Measurements from ENCODE around the gene ABCD2.

ABCD2 gene

DNA sequence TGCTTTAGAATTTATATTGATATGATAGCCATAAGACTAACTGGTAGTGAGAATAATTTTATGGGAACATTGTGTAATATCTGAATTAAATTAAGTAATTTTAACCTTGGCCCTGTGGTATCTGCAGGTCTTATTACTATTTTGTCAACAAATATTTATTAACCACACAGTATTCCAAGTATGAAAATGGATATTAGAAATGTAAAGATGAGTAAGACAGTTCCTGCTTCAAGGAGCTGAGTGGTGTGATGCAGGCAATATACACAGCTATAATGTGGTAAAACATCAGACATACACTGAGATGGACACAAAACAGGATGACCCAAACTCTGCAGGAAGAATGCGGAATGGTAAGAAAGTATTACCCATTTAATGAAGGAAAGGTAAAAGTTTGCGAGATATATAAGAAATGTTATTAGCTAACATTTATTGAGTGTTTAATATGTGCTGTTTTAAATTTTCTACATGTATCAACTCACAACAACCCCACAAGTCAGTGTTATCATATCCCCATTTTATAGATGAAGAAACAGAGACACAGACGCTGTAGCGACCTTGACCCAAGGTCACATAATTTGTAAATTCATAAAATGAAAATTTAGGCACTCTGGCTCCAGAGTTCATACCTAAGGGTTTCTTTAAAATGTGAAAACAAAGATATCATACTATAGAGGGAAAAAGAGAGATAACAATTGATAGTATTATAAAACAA lies 12.7 kb downstream of the ABCD2 start:
- no peaks in the 10 kb centered on the region for H3K9me2 ChIP-seq (ENCODE audit: low read depth, low read length)
- H3K4me1 ChIP-seq (ENCODE audit: insufficient read depth, low read length, severe bottlenecking), result no peaks in the 10 kb centered on the region
- no peak overlapping the region for H3K4me3 ChIP-seq (ENCODE audit: low read depth, low read length, poor library complexity, severe bottlenecking)
- H3K9ac ChIP-seq (ENCODE audit: low read length), result no peak overlapping the region
- no peak overlapping the region for H2AFZ ChIP-seq (ENCODE audit: low read length)
- H3F3A ChIP-seq (ENCODE audit: insufficient read depth, low read length), result no peaks in the 10 kb centered on the region
- no peaks in the 10 kb centered on the region for H3K36me3 ChIP-seq (ENCODE audit: insufficient read depth, low read length)
- H3K79me2 ChIP-seq (ENCODE audit: insufficient read depth, low read length), result no peaks in the 10 kb centered on the region
- H4K20me1 ChIP-seq (ENCODE audit: insufficient read depth, low read length), result no peaks in the 10 kb centered on the region
- H3K27ac ChIP-seq (ENCODE audit: low read depth, low read length, poor library complexity, severe bottlenecking), result no peak overlapping the region
- H3K27me3 ChIP-seq (ENCODE audit: insufficient read depth, low read length), result no peaks in the 10 kb centered on the region
- no peak for TF ChIP-seq EZH2 (IDR thresholded peaks at IDR 0.05; ENCODE audit: borderline replicate concordance, low read length)
- TF ChIP-seq, protein P1, sequence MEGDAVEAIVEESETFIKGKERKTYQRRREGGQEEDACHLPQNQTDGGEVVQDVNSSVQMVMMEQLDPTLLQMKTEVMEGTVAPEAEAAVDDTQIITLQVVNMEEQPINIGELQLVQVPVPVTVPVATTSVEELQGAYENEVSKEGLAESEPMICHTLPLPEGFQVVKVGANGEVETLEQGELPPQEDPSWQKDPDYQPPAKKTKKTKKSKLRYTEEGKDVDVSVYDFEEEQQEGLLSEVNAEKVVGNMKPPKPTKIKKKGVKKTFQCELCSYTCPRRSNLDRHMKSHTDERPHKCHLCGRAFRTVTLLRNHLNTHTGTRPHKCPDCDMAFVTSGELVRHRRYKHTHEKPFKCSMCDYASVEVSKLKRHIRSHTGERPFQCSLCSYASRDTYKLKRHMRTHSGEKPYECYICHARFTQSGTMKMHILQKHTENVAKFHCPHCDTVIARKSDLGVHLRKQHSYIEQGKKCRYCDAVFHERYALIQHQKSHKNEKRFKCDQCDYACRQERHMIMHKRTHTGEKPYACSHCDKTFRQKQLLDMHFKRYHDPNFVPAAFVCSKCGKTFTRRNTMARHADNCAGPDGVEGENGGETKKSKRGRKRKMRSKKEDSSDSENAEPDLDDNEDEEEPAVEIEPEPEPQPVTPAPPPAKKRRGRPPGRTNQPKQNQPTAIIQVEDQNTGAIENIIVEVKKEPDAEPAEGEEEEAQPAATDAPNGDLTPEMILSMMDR (IDR thresholded peaks at IDR 0.05; ENCODE audit: low read length), result no peak
- no peak overlapping the region for H3K4me2 ChIP-seq (ENCODE audit: low read length)
- no peaks in the 10 kb centered on the region for H3K9me3 ChIP-seq (ENCODE audit: low read length)

DNA sequence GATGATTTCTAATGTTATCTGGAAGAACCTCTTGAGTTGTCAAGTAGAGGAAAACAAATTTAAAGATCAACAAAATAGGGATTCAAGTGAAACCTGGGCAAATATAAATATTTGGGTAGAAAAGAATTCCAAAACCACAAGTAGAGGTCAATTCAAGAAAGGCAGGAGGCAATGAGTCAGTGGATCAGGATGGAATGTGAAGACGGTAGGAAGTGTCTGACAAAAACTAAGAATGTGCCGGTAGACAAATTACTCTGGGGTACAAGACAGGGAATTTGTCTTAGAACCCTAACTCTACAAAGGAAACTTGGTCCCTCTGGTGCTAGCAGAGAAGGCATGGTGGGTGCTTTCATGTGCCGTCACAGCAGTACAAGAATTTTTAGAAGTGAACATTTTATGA lies 13.6 kb downstream of the ABCD2 start:
- no peaks in the 10 kb centered on the region for H3K36me3 ChIP-seq (ENCODE audit: insufficient read depth, low read length)
- no peaks in the 10 kb centered on the region for H3K9me3 ChIP-seq (ENCODE audit: low read length)
- H3K4me3 ChIP-seq (ENCODE audit: low read depth, low read length, poor library complexity, severe bottlenecking), result no peak overlapping the region
- no peak overlapping the region for H3K4me2 ChIP-seq (ENCODE audit: low read length)
- H3K79me2 ChIP-seq (ENCODE audit: insufficient read depth, low read length), result no peaks in the 10 kb centered on the region
- no peaks in the 10 kb centered on the region for H4K20me1 ChIP-seq (ENCODE audit: insufficient read depth, low read length)
- H3K9me2 ChIP-seq (ENCODE audit: low read depth, low read length), result no peaks in the 10 kb centered on the region
- no peak overlapping the region for H3K9ac ChIP-seq (ENCODE audit: low read length)
- H2AFZ ChIP-seq (ENCODE audit: low read length), result no peak overlapping the region
- TF ChIP-seq EZH2 (IDR thresholded peaks at IDR 0.05; ENCODE audit: borderline replicate concordance, low read length), result no peak
- TF ChIP-seq, protein P1 (IDR thresholded peaks at IDR 0.05; ENCODE audit: low read length), result no peak
- no peaks in the 10 kb centered on the region for H3K4me1 ChIP-seq (ENCODE audit: insufficient read depth, low read length, severe bottlenecking)
- no peak overlapping the region for H3K27ac ChIP-seq (ENCODE audit: low read depth, low read length, poor library complexity, severe bottlenecking)
- H3F3A ChIP-seq (ENCODE audit: insufficient read depth, low read length), result no peaks in the 10 kb centered on the region
- no peaks in the 10 kb centered on the region for H3K27me3 ChIP-seq (ENCODE audit: insufficient read depth, low read length)

DNA sequence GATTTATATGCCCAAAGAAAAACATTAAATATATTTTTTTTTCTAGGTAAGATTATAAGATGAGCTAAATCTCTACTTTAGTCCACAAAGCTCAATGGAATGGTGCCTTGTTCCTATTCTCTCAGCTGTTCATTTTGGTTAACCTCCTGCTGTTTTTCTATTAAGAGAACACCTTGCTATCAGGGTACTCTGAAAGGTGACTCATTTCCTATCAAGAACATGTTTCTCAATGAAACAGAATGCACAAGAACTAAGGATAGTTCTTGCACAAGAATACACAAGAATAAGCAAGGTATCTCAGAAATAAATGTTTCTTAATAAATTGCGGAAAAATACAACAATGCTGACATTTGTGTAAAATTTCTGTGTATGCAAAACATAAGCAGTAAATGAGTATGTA lies 14.1 kb downstream of the ABCD2 start:
- H3K9me2 ChIP-seq (ENCODE audit: low read depth, low read length), result no peaks in the 10 kb centered on the region
- no peaks in the 10 kb centered on the region for H3K9me3 ChIP-seq (ENCODE audit: low read length)
- H3K9ac ChIP-seq (ENCODE audit: low read length), result no peak overlapping the region
- TF ChIP-seq, protein P1 (IDR thresholded peaks at IDR 0.05; ENCODE audit: low read length), result no peak
- TF ChIP-seq EZH2 (IDR thresholded peaks at IDR 0.05; ENCODE audit: borderline replicate concordance, low read length), result no peak
- no peaks in the 10 kb centered on the region for H3K36me3 ChIP-seq (ENCODE audit: insufficient read depth, low read length)
- H3K79me2 ChIP-seq (ENCODE audit: insufficient read depth, low read length), result no peaks in the 10 kb centered on the region
- no peaks in the 10 kb centered on the region for H3F3A ChIP-seq (ENCODE audit: insufficient read depth, low read length)
- H3K27ac ChIP-seq (ENCODE audit: low read depth, low read length, poor library complexity, severe bottlenecking), result no peak overlapping the region
- no peak overlapping the region for H2AFZ ChIP-seq (ENCODE audit: low read length)
- no peak overlapping the region for H3K4me2 ChIP-seq (ENCODE audit: low read length)
- H3K4me1 ChIP-seq (ENCODE audit: insufficient read depth, low read length, severe bottlenecking), result no peaks in the 10 kb centered on the region
- no peaks in the 10 kb centered on the region for H3K27me3 ChIP-seq (ENCODE audit: insufficient read depth, low read length)
- no peak overlapping the region for H3K4me3 ChIP-seq (ENCODE audit: low read depth, low read length, poor library complexity, severe bottlenecking)
- H4K20me1 ChIP-seq (ENCODE audit: insufficient read depth, low read length), result no peaks in the 10 kb centered on the region

Measured in OCI-LY1 (cell line).